HG03064 (cell line): Measurements from ENCODE around the gene FAM72B.
A peak's percentile ranks its signal among the peaks of the same experiment; 100 is the strongest.
"Not testable (repeated sequence)": the region's sequence is repeated elsewhere in the genome, so short reads cannot be mapped to it uniquely, and the experiment has no call there.

Source experiments
- ATAC-seq: cut with Tn5 transposase; IDR thresholded peaks from one replicate; pipeline ENCODE4 v1.9.1; 2021; ENCODE audit warnings: low read depth; ENCODE audit not compliant: unreplicated experiment

FAM72B gene

DNA sequence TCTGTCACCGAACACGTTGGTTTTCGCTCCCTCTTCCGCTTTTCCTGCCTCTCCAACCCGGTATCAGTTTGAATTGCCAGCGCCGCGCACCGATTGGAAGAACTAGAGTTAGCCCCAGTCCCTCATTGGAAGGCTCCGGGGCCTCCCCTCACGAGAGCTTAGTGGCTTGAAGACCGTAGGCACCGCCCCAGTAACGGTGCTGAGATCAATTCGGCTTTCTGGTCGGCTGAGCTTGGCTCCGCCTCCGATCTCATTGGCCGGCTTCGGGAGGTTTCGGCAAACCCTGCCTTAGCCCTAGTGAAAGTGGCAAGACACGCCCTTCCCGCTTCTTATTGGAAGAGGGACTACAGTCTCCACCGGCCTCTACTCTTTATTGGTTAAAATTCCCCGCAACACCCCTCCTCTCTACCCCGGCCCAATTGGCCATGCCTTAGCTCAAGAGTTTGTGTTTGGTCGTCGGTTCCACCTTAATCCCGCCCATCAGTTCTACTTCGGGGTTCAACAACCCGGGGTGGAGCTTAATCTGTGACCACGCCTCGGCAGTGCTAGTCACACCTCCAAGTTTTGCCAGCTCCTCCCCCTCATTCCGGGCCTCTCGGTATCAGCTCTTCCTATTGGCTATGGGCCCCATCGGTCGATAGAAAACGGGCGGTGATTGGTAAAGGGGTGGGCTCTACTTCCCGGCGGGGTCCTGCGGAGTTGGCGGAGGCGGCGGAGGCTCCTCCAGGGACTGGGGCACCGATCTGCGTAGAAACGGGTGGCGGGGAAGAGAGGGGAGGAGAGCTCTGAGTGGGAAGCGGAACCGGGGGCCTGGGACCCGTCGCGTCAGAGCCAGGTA, at the start of gene FAM72B, which contains the start of gene SRGAP2C:
TSS of gene FAM72B (minus strand) at position 51 of the 838 bp plus-strand sequence. CDS start 851 bp downstream, outside the sequence.
TSS of gene SRGAP2C (plus strand) at position 686 of the 838 bp plus-strand sequence. CDS start 2,472 bp downstream, outside the sequence.
- peak; percentile 86 for ATAC-seq

DNA sequence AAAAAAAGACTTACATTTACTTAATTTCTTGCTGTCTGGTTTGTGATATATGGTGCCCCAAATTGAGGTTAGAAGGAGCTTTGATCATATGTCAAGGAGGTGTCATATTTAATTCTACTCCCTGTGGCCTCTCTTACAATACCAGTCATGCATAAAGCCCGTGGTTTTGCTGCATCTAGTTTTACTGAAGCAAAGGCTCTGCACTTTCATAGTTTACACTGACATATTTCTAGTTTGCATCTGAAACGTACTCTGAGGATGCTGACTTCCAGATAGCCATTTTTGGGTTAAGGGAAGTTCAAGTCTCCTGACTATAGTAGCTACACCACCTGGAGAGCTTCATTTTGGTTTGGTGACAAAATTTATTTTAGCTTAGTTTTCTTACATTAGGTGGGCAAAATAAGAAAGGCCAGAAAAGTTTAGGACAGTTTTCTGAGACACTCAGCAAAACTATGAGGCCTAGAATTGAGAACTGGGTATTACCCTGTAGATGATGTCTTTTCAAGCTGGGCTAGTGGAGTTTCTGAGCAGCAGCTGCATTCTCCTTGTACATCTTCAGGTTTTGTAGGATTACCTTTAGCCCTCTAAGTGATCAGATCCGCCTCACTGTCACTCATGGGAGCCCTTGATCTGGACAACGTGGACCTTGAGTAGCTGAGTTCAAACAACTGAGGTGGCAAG, 48.4 kb upstream of the FAM72B start:
- peak; percentile 71 for ATAC-seq

DNA sequence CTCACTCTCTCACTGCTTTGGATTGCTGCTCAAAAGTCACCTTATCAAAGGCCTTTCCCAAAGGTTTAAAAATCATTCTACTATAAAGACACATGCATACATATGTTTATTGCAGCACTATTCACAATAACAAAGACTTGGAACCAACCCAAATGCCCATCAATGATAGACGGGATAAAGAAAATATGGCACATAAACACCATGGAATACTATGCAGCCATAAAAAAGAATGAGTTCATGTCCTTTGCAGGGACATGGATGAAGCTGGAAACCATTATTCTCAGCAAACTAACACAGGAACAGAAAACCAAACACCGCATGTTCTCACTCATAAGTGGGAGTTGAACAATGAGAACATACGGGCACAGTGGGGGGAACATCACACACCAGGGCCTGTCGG, 46.5 kb upstream of the FAM72B start:
- not testable (repeated sequence) for ATAC-seq

DNA sequence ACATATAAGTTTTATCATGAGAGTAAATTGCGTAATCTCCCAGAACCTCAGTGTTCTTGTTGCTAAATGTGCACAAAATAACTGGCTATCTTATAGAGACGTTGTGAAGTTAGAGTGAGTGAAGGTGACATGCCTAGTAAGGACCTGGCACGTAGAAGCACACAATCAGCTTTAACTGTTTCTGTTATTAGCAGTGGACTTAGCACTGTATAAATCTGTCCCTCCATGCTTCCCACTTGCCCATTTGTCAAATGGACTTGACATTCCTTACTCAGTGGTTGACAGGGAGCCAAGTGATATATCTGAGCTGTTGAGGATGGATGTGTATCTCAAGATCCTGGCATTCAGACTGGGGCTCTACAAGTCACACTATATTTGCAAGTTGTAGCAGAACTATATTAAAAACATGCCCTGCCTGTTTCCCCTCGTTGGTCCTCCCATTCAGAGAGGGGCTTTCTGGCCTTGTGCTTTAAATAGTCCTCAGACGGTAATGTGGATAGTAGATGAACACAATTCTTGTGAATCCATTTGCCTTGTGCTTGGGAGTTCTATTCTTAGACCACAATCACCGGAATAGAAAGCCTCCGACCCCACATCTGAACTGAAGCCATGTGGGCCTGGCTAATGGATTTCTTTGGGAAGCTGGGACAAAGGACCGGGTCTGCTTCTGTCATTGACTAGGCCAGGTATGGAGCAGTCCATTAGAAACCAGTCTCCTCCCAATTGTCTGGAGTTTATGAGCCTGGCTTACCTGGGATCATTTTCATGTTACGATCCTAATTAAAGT, 43.6 kb upstream of the FAM72B start:
- ATAC-seq, result not testable (repeated sequence)

DNA sequence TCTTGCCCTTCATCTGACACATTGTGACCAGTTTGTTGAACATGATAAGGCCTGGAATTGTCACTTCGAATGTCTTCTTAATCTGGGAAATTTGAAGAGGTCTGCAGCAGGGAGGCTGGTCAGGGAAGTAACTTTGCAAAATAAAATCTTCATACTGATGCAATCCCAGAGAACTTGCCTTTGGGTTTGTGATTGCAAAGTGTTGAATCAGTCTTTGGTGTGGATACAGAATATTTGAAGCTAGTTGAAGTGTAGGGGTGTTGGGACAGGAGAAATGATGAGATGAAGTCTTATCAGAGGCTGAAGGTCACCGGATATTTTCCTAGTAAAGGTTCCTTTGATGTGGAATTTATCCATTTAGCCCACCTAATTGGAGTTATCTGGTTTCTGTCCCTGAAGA, 42.8 kb upstream of the FAM72B start:
- ATAC-seq, result not testable (repeated sequence)

DNA sequence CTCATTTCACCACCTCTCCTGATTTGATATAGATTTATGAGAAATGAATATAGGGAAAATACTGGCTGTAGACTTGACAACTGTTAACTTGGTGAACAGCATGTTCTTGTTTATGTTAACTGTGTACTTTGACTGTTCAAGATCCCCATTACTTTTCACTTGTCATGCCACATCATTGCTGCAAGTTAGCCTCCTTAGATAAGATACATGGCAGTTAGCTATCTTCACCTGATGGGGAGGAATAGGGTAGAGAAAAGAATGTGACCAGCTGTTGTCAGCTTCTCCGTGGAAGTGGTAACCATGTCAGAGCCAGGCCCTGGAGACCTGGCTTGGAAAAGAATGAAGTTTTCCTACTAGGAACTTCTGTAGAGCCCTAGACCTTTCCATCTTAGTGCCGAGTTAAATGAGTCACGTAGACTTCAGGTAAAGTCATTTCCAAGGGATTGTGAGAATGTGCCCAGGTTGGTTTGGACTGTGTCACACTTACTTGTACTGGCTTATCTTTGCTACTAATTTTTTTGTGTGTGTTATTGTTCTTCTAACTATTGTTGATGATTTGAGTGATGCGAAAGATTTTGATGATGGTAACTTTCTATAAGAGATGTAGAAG, 42.3 kb upstream of the FAM72B start:
- ATAC-seq, result not testable (repeated sequence)

DNA sequence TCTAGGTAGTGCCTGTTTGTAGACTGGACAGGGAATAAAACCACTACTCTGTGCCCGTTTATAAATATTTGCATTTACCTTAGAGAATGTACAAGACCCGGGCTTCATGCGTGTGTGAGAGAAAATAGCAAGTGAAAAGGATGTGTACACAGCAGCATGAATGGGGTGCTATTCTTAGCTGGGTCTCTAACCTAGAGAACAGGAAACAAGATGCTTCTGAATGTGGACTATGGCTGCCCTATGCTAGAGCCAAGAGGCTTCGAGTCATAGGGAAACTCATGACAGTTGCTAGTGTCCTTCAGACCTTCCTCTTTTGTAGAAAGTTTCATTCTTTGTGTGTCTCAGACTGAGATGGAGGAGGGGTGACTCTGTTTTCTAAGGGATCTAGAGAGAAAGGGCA, 40.6 kb upstream of the FAM72B start:
- peak; percentile 99 for ATAC-seq

DNA sequence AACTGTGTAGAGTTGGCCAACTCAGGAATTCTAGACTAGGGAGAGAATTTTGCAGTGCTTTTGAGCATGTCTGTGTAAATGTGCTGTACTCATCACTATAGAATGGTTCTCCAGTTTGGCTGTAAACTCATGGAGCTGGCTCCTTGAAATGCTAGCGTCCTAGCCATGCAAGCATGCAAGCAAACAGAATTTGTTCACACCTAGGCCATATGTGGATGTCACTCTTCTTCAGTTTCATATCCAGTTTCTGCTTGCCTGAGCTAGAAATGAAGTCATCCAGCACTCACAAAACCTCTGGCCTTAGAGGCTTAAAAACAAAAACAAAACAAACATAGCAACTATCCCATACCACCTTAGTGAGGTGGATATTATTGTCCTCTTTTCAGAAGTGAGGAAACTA, 37.6 kb upstream of the FAM72B start:
- not testable (repeated sequence) for ATAC-seq

DNA sequence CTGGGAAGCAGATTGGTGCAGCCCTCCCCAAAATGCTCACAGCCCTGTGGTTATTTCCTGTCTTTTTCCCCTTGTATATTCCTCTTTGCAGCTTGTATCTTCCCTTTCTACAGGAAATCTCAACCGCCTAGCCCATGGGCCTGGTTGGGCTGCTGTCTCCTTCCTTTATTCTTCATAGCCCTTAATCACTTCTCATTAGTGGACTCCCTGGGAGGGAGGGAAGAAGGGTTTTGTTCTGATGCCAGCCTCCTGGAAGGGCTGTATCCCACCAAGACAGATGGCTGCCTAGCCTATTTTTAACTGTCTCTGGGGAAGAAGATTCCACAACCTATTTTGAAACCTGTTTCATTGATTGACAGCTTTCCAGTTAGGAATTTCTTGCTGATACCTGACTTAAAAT, 32.5 kb upstream of the FAM72B start:
- ATAC-seq, result not testable (repeated sequence)

DNA sequence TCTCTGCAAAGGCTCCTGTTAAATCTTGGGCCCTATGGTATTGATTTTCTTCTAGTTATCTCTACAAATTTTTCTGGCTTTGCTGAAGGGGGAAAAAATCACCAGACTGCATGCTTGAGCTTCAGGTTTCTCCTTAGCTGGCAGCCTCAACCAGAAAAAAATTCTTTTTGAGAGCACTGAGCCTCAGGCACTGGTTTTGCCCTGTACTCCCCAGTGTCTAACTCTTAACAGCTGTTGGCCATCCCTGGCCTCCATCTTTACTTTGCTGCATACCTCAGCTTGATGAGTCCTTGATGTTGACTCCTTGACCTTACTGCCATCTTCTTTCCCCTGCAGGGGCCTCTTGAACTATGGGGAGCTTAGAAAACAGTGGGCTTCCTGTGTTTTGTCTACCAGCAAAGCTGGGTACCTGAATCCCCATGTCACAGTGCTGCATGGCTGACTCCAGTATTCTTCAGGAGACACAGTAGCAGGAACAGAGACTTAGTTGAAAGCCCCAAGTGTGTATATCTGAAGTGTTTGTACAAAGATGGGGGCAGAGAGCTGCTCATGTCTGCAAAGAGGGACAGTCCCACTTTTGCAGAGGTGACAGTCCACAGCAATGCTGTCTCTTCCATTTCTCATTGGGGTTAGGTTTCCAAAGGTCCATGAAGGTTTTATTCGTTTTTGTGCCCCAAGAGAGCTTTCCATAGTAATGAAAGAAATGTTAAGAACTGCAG, 31.7 kb upstream of the FAM72B start:
- not testable (repeated sequence) for ATAC-seq

DNA sequence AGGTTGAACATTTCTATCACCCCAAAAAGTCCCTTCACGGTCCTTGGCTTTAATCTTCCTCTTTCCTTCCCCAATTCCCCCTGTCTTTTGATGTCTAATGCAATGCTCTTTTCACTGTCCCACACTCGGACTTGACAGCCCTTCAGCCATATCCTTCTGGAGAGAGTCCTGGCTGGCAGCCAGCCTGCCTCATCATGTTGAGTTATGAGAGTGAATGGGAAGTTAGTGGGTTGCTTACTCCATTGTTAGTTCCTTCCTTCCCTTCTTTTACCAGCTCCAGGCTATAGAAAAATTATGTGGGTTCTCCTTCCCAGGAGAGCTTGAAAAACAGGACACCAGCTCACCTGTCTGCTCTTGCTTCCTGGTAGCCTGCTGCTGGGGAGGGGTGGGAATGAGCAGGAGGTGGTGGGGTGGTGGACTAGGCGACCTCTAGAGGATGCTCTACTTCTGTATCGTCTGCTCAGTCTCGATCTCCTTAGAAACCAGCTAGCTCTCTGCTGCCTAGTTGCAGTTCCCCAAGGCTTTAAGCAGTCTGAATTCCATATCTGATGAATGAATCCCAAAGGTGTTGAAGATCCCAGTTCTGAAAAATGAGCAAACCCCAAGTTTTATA, 30.5 kb upstream of the FAM72B start:
- not testable (repeated sequence) for ATAC-seq

DNA sequence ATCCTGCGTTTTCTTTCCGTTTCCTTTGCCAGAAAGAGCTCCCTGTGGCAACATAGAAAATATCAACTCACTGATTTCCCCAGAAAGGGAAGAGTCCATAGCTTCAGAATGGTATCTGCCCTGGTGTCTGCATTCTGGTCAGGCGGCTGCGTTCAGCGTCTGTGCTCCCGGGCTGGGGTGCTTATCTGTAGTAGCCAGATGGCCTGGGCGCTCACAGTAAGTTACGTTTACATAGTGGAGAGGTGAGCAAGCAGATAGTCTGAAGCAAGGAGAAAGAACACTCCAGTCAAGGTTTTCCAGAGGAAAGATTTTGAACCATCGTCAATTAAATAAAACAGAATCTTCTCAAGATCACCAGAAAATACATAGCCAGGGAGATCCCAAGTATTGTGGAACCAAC, 29.4 kb upstream of the FAM72B start:
- not testable (repeated sequence) for ATAC-seq

DNA sequence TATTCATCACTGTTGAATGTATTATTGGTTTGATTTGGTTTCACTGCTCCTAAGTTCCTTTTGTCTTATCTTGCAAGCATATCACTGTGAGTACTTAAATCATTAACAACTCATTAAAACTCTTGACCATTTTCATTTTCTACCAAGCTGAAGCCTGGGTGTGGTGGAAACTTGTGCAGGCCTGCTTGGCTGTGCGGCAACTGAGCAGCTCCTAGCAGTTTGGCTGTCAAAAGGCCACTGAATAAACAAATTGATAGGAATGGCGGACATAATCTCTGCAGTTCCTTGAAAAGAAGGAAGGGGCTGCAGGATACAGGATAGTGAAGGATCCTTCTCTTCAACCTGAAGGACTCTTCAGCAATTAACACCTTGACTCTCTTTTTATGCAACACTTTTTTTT, 26.6 kb upstream of the FAM72B start:
- ATAC-seq, result not testable (repeated sequence)

DNA sequence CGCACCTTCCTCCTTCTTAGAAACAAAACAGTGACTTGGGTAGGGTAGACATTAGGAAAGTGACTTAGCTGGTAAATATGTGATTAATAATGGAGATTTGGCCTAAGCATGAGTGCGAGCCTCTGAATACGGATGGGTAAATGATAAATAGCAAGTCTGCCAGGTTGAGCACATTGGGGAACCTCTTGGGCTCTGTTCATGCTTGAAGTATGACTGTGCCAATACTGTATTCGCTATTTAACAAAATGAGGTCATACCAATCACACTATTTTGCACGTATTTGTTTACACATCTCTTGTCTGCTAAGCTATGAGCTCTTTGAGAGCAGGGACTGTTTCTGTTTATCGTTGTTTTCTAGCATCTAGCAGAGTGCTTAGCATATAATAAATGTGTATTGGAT, 24.2 kb upstream of the FAM72B start:
- not testable (repeated sequence) for ATAC-seq

DNA sequence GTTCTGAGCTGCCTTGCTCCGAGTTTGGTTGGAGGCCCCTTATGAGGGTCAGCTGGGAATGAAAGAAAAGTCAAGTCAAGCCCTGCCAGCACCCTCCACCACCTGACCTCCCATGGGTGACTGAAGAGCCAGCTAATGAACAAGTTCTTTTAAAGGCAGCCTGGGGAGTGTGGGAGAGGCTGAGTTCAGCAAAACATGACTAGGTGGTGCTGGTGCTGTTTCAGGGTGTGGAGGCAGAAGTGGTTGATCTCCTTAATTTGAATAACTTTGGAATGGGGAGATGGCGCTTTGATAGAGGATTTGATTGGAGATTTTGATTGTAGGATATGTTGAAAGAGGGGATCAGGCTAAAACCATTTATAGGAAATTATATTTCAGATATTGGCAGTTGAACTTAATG, 23.2 kb upstream of the FAM72B start:
- ATAC-seq, result not testable (repeated sequence)

DNA sequence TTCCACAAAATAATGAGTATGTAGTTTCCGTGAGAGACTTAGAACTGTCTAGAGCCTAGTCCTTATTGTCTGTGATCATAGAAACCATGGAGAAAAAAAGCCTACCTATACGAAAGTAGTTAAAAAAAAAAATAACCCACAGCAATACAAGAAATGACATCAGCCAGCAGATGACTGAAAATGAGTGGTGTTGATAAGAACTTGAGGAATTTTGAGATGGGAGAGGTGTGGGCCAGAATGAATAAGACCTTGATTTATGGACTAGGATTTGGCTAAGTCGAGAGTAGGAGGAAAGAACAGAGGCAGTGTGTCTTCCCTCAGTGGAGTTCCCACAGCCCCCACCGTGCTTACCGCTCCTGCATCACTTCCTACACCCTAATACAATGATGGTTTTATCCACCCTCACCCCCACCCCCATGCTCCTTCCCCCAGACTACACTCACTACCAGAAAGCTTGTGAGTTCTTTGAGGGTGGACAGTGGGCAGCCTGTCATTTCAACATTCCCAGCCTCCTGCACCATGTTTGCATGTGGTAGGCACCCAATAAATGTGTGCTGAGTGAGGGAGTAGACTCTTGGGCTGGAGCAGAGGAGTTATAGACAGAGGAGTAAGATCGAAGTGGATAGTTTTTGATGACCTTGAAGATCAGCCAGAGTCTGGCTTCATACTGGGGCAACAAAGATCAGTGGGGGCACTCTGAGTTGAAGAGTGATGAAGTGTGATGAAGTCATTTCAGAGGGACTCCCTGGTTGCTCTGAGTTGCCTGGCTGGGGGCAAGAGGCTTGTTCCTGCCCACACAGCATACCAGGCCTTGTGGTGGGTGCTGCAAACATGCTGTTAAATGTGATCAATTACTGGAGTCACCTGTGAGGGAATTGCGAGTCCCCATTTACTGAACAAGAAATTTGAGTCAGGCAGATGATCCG, 21.9 kb upstream of the FAM72B start:
- ATAC-seq, result not testable (repeated sequence)

DNA sequence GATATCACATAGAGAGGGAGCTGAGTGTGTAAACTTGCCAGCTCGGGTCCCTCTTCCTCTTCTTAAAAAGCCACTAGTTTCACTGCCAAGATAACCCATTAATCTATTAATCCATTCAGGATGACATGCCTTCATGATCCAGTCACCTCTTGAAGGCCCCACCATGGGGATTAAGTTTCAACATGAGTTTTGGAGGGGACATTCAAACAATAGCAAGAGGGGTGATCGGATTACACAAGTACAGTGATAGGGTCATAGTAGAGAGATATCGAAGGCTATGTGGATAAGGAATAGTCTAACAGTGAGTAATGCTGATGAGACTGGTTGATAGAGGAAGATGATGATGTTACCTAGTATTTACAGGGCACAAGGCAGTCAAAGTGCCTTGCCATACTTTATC, 18.8 kb upstream of the FAM72B start:
- not testable (repeated sequence) for ATAC-seq
